Upper lobe of right lung (tissue), 1 donor: ENCODE results near the gene DNTT. TPM values are rescaled to one million over a fixed set of nuclear protein-coding genes. Genes with fewer than 3 reads are reported as not detected.
A peak's percentile ranks its signal among the peaks of the same experiment; 100 is the strongest.

Experiments used
- ATAC-seq: fragments of 200-7000 bp; cut with Tn5 transposase; one replicate; pipeline ENCODE4 v1.9.1; 2020; ENCODE audit warnings: mild to moderate bottlenecking, moderate library complexity
- DNase-seq: peaks from one replicate; pipeline ENCODE4 v3.0.0-alpha.2; 2020
- H3K27ac ChIP-seq: fragments of 200-600 bp; one replicate; pipeline ENCODE4 v1.8.0; 2022
- H3K27me3 ChIP-seq: fragments of 200-600 bp; one replicate; pipeline ENCODE4 v1.8.0; 2022; ENCODE audit warnings: mild to moderate bottlenecking
- H3K36me3 ChIP-seq: fragments of 200-600 bp; one replicate; pipeline ENCODE4 v1.8.0; 2022
- H3K4me1 ChIP-seq: fragments of 200-600 bp; one replicate; pipeline ENCODE4 v1.8.0; 2022
- H3K4me3 ChIP-seq: fragments of 200-600 bp; one replicate; pipeline ENCODE4 v1.8.0; 2022; ENCODE audit warnings: mild to moderate bottlenecking
- H3K9me3 ChIP-seq: fragments of 200-600 bp; one replicate; pipeline ENCODE4 v1.8.0; 2022
- intact Hi-C: fragments of 100-400 bp; cut with DNase I; formaldehyde crosslinking; loops from one replicate; pipeline ENCODE4 v1.11.0; 2022
- total RNA-seq: library from RNA; stranded (reverse); fragmentation: NEBNext Ultra II Directional; extraction: Animal tissue kit (Norgen Biotek cat#: 25700); gene quantifications from one replicate; pipeline ENCODE4 v1.2.1, GENCODE V29; 2021
- TF ChIP-seq, protein P1 (sequence below): fragments of 200-600 bp; IDR thresholded peaks from one replicate; pipeline ENCODE4 v1.8.0; 2022; ENCODE audit warnings: antibody characterized with exemption
- donor health status: DM: no; HTN: yes; CAD: no; lungs with severe emphysema.

The DNTT gene
- total RNA-seq, 1 donor from 2014 or later: not detected

GRCh38 chr10:96271016-96271815 is 33.0 kb upstream of the DNTT start, which contains the start of gene BLNK:
TSS of gene BLNK (minus strand) at chr10:96271569. CDS start at chr10:96271398, 171 bp downstream.
- Histone ChIP-seq H3K27me3 (no peaks in the 10 kb centered on the region), H3K27ac (peak within 1 kb of the TSS; percentile 83), H3K9me3 (no peaks in the 10 kb centered on the region), H3K36me3 (no peaks in the 10 kb centered on the region), H3K4me3 (peak within 1 kb of the TSS; percentile 41), H3K4me1 (peaks cover 36% of the 10 kb centered on the region)
- ATAC-seq (peak; percentile 95), DNase-seq (peak; percentile 85)
- TF ChIP-seq, protein P1, sequence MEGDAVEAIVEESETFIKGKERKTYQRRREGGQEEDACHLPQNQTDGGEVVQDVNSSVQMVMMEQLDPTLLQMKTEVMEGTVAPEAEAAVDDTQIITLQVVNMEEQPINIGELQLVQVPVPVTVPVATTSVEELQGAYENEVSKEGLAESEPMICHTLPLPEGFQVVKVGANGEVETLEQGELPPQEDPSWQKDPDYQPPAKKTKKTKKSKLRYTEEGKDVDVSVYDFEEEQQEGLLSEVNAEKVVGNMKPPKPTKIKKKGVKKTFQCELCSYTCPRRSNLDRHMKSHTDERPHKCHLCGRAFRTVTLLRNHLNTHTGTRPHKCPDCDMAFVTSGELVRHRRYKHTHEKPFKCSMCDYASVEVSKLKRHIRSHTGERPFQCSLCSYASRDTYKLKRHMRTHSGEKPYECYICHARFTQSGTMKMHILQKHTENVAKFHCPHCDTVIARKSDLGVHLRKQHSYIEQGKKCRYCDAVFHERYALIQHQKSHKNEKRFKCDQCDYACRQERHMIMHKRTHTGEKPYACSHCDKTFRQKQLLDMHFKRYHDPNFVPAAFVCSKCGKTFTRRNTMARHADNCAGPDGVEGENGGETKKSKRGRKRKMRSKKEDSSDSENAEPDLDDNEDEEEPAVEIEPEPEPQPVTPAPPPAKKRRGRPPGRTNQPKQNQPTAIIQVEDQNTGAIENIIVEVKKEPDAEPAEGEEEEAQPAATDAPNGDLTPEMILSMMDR: no peak
- intact Hi-C loops: no loop called here

GRCh38 chr10:96272316-96273280 is 31.6 kb upstream of the DNTT start:
- TF ChIP-seq, protein P1: no peak
- no peaks in the 10 kb centered on the region for H3K36me3 ChIP-seq
- H3K4me3 ChIP-seq: no peak overlapping the region
- DNase-seq (no peak), ATAC-seq (peak; percentile 5)
- H3K9me3 ChIP-seq: no peaks in the 10 kb centered on the region
- intact Hi-C loops: no loop called here
- H3K27me3 ChIP-seq: no peaks in the 10 kb centered on the region
- H3K27ac ChIP-seq: peak overlapping the region; percentile 83
- H3K4me1 ChIP-seq: peaks cover 37% of the 10 kb centered on the region

DNA sequence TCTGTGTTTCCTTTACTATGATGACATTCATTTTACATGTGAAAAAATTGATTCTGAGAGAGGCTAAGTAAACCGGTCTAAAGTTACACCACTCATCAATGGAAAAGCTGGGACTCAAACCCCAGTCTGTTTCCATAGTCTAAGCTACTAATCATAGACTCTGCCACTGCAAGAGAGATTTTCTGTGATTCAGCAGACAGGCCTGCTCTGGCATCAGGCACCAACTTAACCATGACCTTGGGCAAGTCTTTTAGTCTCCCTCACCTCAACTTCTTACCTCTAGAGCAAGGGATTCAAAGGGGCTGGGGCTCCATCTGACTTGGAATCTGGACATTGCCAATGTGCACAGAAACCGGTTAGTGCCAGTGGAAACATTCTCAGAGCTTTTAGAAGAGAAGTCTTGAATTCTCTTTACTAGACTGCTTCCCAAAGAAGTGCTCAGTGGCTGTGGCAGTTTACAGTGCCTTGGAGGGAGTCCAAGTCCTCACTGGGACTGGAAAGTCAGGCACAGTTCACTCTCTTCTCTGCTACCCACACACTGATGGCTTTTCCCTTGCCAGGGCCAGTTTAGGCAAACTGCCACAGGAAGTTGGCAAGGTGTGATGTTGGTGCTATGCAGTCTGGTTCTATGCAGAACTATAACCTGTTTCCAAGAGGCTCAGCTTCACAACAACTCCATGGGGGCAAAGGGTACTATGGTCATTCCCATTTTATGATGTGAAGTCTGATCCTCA is 28.4 kb upstream of the DNTT start:
- TF ChIP-seq, protein P1: no peak
- H3K4me3 ChIP-seq: no peak overlapping the region
- ATAC-seq: peak; percentile 23
- H3K27me3 ChIP-seq: no peaks in the 10 kb centered on the region
- intact Hi-C loops: no loop called here
- no peak for DNase-seq
- H3K9me3 ChIP-seq: no peaks in the 10 kb centered on the region
- peaks cover 30% of the 10 kb centered on the region for H3K4me1 ChIP-seq
- no peak overlapping the region for H3K27ac ChIP-seq
- no peaks in the 10 kb centered on the region for H3K36me3 ChIP-seq

GRCh38 chr10:96276426-96276825 is 27.8 kb upstream of the DNTT start:
- H3K9me3 ChIP-seq: no peaks in the 10 kb centered on the region
- intact Hi-C loops: no loop called here
- H3K27me3 ChIP-seq: no peaks in the 10 kb centered on the region
- peaks cover 26% of the 10 kb centered on the region for H3K4me1 ChIP-seq
- no peak overlapping the region for H3K27ac ChIP-seq
- TF ChIP-seq, protein P1: no peak
- ATAC-seq (no peak), DNase-seq (no peak)
- H3K36me3 ChIP-seq: no peaks in the 10 kb centered on the region
- H3K4me3 ChIP-seq: no peak overlapping the region

DNA sequence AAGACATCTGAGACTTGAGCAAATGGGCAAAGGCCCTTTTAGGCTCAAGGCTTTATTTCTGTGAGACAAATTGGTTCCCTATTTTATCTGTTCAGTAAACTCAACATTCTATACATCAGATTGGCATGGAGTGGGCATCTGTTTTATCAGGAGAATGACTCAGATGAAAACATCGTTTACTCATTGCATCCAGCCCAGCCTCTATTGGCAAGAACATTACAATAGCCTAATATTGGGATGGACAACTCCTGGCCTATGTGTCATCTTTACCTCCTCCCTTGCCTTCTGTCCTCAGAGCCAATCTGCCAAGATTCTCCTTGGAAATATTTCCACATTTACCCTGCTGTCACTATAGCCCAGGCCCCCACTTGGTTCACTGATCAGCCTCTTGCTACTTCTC is 27.4 kb upstream of the DNTT start:
- TF ChIP-seq, protein P1: no peak
- H3K27ac ChIP-seq: no peak overlapping the region
- no peak for ATAC-seq
- H3K9me3 ChIP-seq: no peaks in the 10 kb centered on the region
- intact Hi-C loops: no loop called here
- no peak overlapping the region for H3K4me3 ChIP-seq
- H3K4me1 ChIP-seq: peaks cover 23% of the 10 kb centered on the region
- H3K27me3 ChIP-seq: no peaks in the 10 kb centered on the region
- DNase-seq: no peak
- no peaks in the 10 kb centered on the region for H3K36me3 ChIP-seq
